Dendritic cell treated with granulocyte-macrophage colony-stimulating factor and Interleukin-4, amounts not matched to agents 40 ng/mL and 50 ng/mL, for 4 days (primary cell): ENCODE data around the gene TAP2.

Experiments used
- H3K27ac Mint-ChIP-seq: one replicate; pipeline ENCODE4 v1.8.0; 2022; ENCODE audit warnings: mild to moderate bottlenecking, mixed read lengths
- H3K27me3 Mint-ChIP-seq: one replicate; pipeline ENCODE4 v1.8.0; 2022; ENCODE audit warnings: mild to moderate bottlenecking, mixed read lengths
- H3K36me3 Mint-ChIP-seq: one replicate; pipeline ENCODE4 v1.8.0; 2022; ENCODE audit warnings: low read depth, mixed read lengths
- H3K4me1 Mint-ChIP-seq: one replicate; pipeline ENCODE4 v1.8.0; 2022; ENCODE audit warnings: low read depth, mixed read lengths
- H3K4me3 Mint-ChIP-seq: one replicate; pipeline ENCODE4 v1.8.0; 2022; ENCODE audit warnings: mild to moderate bottlenecking, moderate library complexity, mixed read lengths
- H3K9me3 Mint-ChIP-seq: one replicate; pipeline ENCODE4 v1.8.0; 2022; ENCODE audit warnings: mixed read lengths
- intact Hi-C: fragments of 100-400 bp; cut with micrococcal nuclease; formaldehyde crosslinking; loops from one replicate; pipeline ENCODE4 v1.15.0; 2022

TAP2 gene

GRCh38 chr6:32836873-32837272, 1.7 kb downstream of the TAP2 start:
- peaks cover 75% of the 10 kb centered on the region for H3K36me3 Mint-ChIP-seq
- peak overlapping the region; percentile 88 for H3K27ac Mint-ChIP-seq
- intact Hi-C loops: no loop called here
- no peak overlapping the region for H3K4me3 Mint-ChIP-seq
- no peaks in the 10 kb centered on the region for H3K27me3 Mint-ChIP-seq
- H3K9me3 Mint-ChIP-seq: no peaks in the 10 kb centered on the region
- H3K4me1 Mint-ChIP-seq: peaks cover 42% of the 10 kb centered on the region

- Mint-ChIP-seq H3K4me1 (peaks cover 27% of the 10 kb centered on the region), H3K27me3 (no peaks in the 10 kb centered on the region), H3K4me3 (no peak overlapping the region), H3K9me3 (no peaks in the 10 kb centered on the region), H3K36me3 (peaks cover 75% of the 10 kb centered on the region), H3K27ac (no peak overlapping the region)
- intact Hi-C loops: no loop called here
Observed at GRCh38 chr6:32835167-32835893, 3.2 kb downstream of the TAP2 start.

DNA sequence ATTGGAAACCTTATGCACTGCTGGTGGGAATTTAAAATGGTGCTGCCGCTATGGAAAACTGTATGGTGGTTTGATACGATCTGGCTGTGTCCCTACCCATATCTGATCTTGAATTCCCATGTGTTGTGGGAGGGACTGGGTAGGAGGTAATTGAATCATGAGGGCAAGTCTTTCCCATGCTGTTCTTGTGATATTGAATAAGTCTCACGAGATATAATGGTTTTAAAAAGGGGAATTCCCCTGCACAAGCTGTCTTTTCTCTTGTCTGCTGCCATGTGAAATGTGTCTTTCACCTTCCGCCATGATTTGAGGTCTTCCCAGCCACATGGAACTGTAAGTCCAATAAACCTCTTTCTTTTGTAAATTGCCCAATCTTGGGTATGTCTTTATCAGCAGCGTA, 4.9 kb downstream of the TAP2 start:
- H3K27ac Mint-ChIP-seq: no peak overlapping the region
- no peaks in the 10 kb centered on the region for H3K27me3 Mint-ChIP-seq
- no peaks in the 10 kb centered on the region for H3K9me3 Mint-ChIP-seq
- intact Hi-C loops: no loop called here
- peaks cover 87% of the 10 kb centered on the region for H3K36me3 Mint-ChIP-seq
- peaks cover 21% of the 10 kb centered on the region for H3K4me1 Mint-ChIP-seq
- no peak overlapping the region for H3K4me3 Mint-ChIP-seq

- H3K36me3 Mint-ChIP-seq: peaks cover 97% of the 10 kb centered on the region
- H3K4me1 Mint-ChIP-seq: peaks cover 17% of the 10 kb centered on the region
- intact Hi-C loops: no loop called here
- no peak overlapping the region for H3K27ac Mint-ChIP-seq
- H3K27me3 Mint-ChIP-seq: no peaks in the 10 kb centered on the region
- H3K4me3 Mint-ChIP-seq: no peak overlapping the region
- no peaks in the 10 kb centered on the region for H3K9me3 Mint-ChIP-seq
Observed at GRCh38 chr6:32832535-32832934, 6.0 kb downstream of the TAP2 start.

DNA sequence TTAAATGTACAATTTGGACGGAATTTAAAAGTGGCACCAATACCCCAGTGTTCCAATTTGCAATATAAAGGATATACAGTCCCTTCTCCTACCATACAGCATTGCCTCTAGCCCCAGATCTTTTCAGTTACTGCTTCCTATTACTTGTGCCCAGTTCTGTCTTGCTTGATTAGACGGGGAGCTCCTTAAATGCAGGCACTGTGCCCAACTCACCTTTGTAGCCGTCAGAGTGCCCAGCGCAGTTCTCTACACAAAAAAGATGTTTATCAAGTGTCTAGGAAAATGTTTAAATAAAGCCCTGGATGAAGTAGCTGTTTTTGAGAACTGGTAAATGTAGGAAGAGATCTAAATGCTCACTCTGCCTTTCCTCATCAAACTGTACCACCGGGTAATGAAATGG, 7.6 kb downstream of the TAP2 start:
- peaks cover 93% of the 10 kb centered on the region for H3K36me3 Mint-ChIP-seq
- H3K27ac Mint-ChIP-seq: no peak overlapping the region
- H3K9me3 Mint-ChIP-seq: no peaks in the 10 kb centered on the region
- H3K4me3 Mint-ChIP-seq: no peak overlapping the region
- peaks cover 6% of the 10 kb centered on the region for H3K4me1 Mint-ChIP-seq
- H3K27me3 Mint-ChIP-seq: no peaks in the 10 kb centered on the region
- intact Hi-C loops: no loop called here

DNA sequence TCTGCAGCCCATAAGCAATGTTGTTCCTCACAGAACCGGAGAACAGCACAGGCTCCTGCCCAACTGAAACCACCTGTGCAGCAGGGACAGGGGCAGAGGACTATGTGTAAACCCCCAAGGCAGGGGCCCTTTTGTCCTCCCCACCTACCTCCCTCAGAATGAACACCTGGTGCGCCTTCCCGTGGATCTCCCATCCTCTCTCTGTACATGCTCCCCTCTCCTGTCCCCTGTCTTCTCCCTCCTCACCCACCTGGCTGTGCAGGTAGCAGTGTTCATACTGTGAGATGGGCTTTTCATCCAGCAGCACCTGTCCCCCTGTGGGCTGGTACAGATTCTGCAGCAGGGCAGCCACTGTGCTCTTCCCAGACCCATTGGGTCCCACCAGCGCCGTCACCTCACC, 8.5 kb downstream of the TAP2 start:
- H3K4me3 Mint-ChIP-seq: no peak overlapping the region
- no peaks in the 10 kb centered on the region for H3K9me3 Mint-ChIP-seq
- no peak overlapping the region for H3K27ac Mint-ChIP-seq
- H3K27me3 Mint-ChIP-seq: no peaks in the 10 kb centered on the region
- intact Hi-C loops: no loop called here
- no peaks in the 10 kb centered on the region for H3K4me1 Mint-ChIP-seq
- peaks cover 83% of the 10 kb centered on the region for H3K36me3 Mint-ChIP-seq

GRCh38 chr6:32829495-32829894, 9.0 kb downstream of the TAP2 start:
- Mint-ChIP-seq H3K4me3 (no peak overlapping the region), H3K36me3 (peaks cover 78% of the 10 kb centered on the region), H3K4me1 (no peaks in the 10 kb centered on the region), H3K27ac (no peak overlapping the region), H3K27me3 (no peaks in the 10 kb centered on the region), H3K9me3 (no peaks in the 10 kb centered on the region)
- intact Hi-C loops: no loop called here

DNA sequence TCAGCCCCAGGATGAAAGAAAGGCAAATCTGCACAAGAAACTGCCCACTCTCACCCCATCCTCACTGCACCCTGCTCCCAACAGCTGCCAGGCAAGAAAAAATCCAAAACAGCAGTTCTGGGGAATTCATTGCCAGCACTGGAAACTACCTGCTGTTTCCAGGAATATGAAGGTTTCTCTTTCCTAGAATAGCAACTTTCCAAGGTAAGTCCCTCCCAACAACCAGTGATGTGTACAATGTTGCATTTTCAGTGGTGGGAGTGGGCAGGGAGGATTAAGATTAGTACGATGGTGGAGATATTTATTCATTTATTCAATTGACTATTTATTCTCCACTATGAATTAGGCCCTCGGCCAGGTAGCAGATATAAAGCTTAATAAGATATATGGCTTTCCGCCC, 11.5 kb downstream of the TAP2 start:
- Mint-ChIP-seq H3K9me3 (no peaks in the 10 kb centered on the region), H3K36me3 (peaks cover 54% of the 10 kb centered on the region), H3K27ac (no peak overlapping the region), H3K4me1 (peaks cover under 1% of the 10 kb centered on the region), H3K27me3 (no peaks in the 10 kb centered on the region), H3K4me3 (no peak overlapping the region)
- intact Hi-C loops: no loop called here

GRCh38 chr6:32825966-32826365, 12.6 kb downstream of the TAP2 start:
- peaks cover 11% of the 10 kb centered on the region for H3K4me1 Mint-ChIP-seq
- intact Hi-C loops: no loop called here
- no peak overlapping the region for H3K4me3 Mint-ChIP-seq
- H3K27ac Mint-ChIP-seq: no peak overlapping the region
- peaks cover 44% of the 10 kb centered on the region for H3K36me3 Mint-ChIP-seq
- H3K27me3 Mint-ChIP-seq: no peaks in the 10 kb centered on the region
- no peaks in the 10 kb centered on the region for H3K9me3 Mint-ChIP-seq

DNA sequence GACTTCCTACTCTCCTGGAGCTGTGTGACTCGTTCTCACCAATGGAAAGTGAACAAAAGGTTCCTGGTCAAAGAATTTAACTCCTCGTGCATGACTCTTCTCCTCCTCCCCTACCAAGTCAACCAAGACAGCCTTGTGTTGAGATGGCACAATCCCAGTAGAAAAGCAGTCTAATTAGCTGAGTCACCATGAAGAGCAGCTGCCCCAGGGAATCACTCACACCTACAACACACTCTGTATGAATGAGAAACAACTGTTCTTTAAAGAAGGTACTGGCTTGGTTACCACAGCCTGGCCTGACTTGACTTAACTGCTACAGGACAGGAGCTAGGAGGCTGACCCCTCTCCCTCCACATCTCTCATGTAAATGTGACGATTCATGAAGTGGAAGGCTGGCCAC, 18.8 kb downstream of the TAP2 start:
- Mint-ChIP-seq H3K4me3 (no peak overlapping the region), H3K4me1 (peaks cover 49% of the 10 kb centered on the region), H3K36me3 (no peaks in the 10 kb centered on the region), H3K9me3 (no peaks in the 10 kb centered on the region), H3K27ac (peak overlapping the region; percentile 48), H3K27me3 (no peaks in the 10 kb centered on the region)
- intact Hi-C loops: loop anchor here (5.0 kb wide), 1 partner anchor 48 kb away; no protein-coding TSS in a partner anchor

DNA sequence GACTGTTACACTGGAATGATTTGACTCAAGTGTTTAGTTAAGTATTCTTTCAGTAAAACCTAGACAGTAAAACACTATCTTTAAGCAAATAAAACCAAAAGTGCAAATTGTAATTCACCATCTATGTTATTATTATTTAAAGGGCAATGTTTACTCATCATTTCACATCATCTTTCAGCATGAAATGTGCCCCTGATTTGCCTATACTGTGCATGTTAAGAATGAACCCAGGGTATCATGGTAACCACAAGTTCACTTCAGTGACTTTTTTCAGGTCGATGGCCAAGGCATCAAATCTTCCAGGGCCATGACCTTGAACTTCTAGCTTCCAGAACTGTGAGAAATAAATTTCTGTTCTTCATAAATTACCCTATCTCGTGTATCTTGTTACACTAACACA, 19.7 kb downstream of the TAP2 start:
- intact Hi-C loops: no loop called here
- H3K4me1 Mint-ChIP-seq: peaks cover 49% of the 10 kb centered on the region
- no peaks in the 10 kb centered on the region for H3K27me3 Mint-ChIP-seq
- H3K36me3 Mint-ChIP-seq: no peaks in the 10 kb centered on the region
- no peak overlapping the region for H3K27ac Mint-ChIP-seq
- no peaks in the 10 kb centered on the region for H3K9me3 Mint-ChIP-seq
- no peak overlapping the region for H3K4me3 Mint-ChIP-seq

GRCh38 chr6:32816746-32817204, 21.8 kb downstream of the TAP2 start, which contains the start of gene HLA-DOB:
Gene HLA-DOB (minus strand): TSS chr6:32817002. CDS start chr6:32816951, 51 bp downstream.
- H3K4me1 Mint-ChIP-seq: peaks cover 46% of the 10 kb centered on the region

DNA sequence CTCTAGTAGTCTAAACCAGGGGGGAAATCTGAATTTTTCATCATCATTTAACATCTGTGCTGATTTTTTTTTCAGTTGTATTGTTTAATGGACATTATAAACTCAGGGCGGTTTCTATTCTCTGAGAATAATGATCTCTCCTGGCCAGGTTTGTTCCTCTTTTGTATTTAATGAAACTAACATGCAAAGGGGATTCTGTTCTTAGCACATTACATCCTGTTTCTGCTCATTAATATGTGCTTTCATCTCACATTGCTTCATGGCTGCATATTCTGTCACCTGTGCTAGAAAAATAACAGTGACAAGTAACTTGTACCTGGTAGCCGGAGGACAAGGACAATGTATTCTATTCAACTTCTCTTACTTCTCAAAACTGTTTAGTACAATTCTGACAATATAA, 22.5 kb downstream of the TAP2 start:
- peaks cover 1% of the 10 kb centered on the region for H3K27me3 Mint-ChIP-seq

More at GRCh38 chr6:32816746-32817204, 21.8 kb downstream of the TAP2 start, which contains the start of gene HLA-DOB:
- Mint-ChIP-seq H3K27me3 (peaks cover 1% of the 10 kb centered on the region), H3K4me3 (peak within 1 kb of the TSS; percentile 42), H3K27ac (peak within 1 kb of the TSS; percentile 72), H3K9me3 (no peaks in the 10 kb centered on the region), H3K36me3 (no peaks in the 10 kb centered on the region)
- intact Hi-C loops: no loop called here

DNA sequence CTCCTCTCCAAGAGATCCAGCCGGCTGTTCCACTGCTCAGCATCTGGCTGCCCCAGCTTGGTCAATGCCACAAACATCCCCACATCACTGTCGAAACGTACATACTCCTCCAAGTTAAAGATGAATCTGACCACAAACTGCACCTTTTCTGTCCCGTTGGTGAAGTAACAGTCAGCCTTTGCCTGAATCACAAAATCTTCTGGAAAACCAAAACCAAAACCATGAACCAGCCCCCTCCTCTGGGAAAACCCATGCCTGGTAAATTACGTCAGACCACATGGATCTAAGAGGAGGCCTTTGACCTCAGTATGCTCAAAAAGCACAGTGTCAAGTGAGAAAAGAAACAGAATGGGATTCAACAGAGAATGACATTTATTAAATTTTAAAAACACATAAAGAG, 23.4 kb downstream of the TAP2 start:
- H3K4me1 Mint-ChIP-seq: peaks cover 30% of the 10 kb centered on the region
- intact Hi-C loops: no loop called here
- no peak overlapping the region for H3K27ac Mint-ChIP-seq
- peaks cover 1% of the 10 kb centered on the region for H3K27me3 Mint-ChIP-seq
- no peak overlapping the region for H3K4me3 Mint-ChIP-seq
- no peaks in the 10 kb centered on the region for H3K9me3 Mint-ChIP-seq
- H3K36me3 Mint-ChIP-seq: no peaks in the 10 kb centered on the region

More for the DNA sequence above, 22.5 kb downstream of the TAP2 start:
- H3K4me1 Mint-ChIP-seq: peaks cover 39% of the 10 kb centered on the region
- H3K36me3 Mint-ChIP-seq: no peaks in the 10 kb centered on the region
- intact Hi-C loops: no loop called here
- H3K27ac Mint-ChIP-seq: no peak overlapping the region
- H3K9me3 Mint-ChIP-seq: no peaks in the 10 kb centered on the region
- H3K4me3 Mint-ChIP-seq: no peak overlapping the region

DNA sequence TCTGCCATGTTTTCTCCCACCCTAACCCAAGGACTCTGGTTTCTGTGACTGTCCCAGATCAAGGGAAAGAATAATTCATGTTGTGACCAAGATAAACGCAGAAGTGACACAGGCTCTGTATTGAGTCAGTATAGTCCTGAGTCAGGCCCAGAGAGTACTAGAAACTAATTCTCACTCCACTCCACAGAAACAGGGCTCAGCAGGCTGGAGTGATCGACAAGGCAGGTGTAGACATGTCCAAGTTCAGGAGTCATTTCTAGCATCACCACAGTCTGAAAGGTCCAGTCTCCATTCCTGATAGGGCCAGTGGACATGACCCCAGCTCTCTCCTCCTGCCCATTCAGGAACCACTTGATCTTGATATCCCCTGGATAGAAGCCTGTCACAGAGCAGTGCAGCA, 24.4 kb downstream of the TAP2 start:
- H3K4me3 Mint-ChIP-seq: no peak overlapping the region

More for the DNA sequence above, 24.4 kb downstream of the TAP2 start:
- no peak overlapping the region for H3K27ac Mint-ChIP-seq
- H3K4me1 Mint-ChIP-seq: peaks cover 20% of the 10 kb centered on the region
- peaks cover 1% of the 10 kb centered on the region for H3K27me3 Mint-ChIP-seq
- intact Hi-C loops: no loop called here
- no peaks in the 10 kb centered on the region for H3K36me3 Mint-ChIP-seq
- no peaks in the 10 kb centered on the region for H3K9me3 Mint-ChIP-seq
